NB4 (cell line): ENCODE data around the gene ANKH.

Source experiments
- MYC ChIP-seq: IDR thresholded peaks from 2 replicates; pipeline ENCODE4 v1.6.1; 2011; ENCODE audit warnings: low read depth, low read length
- POLR2A ChIP-seq: IDR thresholded peaks from 2 replicates; pipeline ENCODE4 v1.6.1; 2011; ENCODE audit warnings: mild to moderate bottlenecking; ENCODE audit not compliant: insufficient read length; ENCODE audit errors: extremely low read depth
- TF ChIP-seq, protein P1 (sequence below): IDR thresholded peaks from one replicate; pipeline ENCODE4 v1.5.1; 2012; ENCODE audit warnings: low read depth, low read length
- TF ChIP-seq, protein P2 (sequence below): IDR thresholded peaks from 2 replicates; pipeline ENCODE4 v1.6.1; 2011; ENCODE audit warnings: low read depth, low read length

DNA sequence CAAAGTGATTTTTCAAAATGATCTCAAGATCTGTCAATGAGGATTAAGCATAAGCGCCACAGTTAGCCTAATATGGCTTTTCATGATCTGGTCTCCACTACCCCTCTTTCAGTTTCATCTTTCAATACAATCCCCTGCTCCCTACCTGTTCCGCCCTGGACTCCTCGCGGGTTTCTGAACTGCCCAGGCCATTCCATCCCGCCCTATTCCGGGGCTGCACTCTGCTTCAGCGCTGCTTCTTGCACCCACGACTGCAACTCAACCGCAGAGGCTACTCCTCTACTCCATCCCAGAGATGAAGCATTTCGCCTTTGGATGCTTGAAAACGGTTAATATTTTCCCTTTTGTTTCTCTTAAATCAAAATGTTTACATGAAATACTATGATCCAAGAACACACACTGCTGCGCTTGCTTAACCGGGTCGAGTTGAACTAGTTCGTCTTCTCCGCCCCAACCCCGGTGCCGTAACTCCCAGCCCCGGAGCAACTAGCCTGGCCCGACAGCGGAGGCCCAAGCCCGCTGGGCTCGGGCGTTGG is 207.8 kb downstream of the ANKH start:
- TF ChIP-seq, protein P1, sequence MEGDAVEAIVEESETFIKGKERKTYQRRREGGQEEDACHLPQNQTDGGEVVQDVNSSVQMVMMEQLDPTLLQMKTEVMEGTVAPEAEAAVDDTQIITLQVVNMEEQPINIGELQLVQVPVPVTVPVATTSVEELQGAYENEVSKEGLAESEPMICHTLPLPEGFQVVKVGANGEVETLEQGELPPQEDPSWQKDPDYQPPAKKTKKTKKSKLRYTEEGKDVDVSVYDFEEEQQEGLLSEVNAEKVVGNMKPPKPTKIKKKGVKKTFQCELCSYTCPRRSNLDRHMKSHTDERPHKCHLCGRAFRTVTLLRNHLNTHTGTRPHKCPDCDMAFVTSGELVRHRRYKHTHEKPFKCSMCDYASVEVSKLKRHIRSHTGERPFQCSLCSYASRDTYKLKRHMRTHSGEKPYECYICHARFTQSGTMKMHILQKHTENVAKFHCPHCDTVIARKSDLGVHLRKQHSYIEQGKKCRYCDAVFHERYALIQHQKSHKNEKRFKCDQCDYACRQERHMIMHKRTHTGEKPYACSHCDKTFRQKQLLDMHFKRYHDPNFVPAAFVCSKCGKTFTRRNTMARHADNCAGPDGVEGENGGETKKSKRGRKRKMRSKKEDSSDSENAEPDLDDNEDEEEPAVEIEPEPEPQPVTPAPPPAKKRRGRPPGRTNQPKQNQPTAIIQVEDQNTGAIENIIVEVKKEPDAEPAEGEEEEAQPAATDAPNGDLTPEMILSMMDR = no peak
- TF ChIP-seq, protein P2, sequence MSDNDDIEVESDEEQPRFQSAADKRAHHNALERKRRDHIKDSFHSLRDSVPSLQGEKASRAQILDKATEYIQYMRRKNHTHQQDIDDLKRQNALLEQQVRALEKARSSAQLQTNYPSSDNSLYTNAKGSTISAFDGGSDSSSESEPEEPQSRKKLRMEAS = no peak
- TF ChIP-seq POLR2A = no peak
- no peak for TF ChIP-seq MYC
